HG03378 (cell line): ENCODE results near the gene MAML3.

Experiments
- ATAC-seq: cut with Tn5 transposase; IDR thresholded peaks from one replicate; pipeline ENCODE4 v1.9.1; 2021; ENCODE audit warnings: mild to moderate bottlenecking, moderate library complexity; ENCODE audit not compliant: unreplicated experiment

MAML3 gene

GRCh38 chr4:139934708-139935195 is 219.2 kb downstream of the MAML3 start:
- ATAC-seq, result no peak

GRCh38 chr4:139934057-139934707 is 219.8 kb downstream of the MAML3 start:
- no peak for ATAC-seq

- ATAC-seq, result no peak
Measured at GRCh38 chr4:139933541-139933940, 220.4 kb downstream of the MAML3 start.

DNA sequence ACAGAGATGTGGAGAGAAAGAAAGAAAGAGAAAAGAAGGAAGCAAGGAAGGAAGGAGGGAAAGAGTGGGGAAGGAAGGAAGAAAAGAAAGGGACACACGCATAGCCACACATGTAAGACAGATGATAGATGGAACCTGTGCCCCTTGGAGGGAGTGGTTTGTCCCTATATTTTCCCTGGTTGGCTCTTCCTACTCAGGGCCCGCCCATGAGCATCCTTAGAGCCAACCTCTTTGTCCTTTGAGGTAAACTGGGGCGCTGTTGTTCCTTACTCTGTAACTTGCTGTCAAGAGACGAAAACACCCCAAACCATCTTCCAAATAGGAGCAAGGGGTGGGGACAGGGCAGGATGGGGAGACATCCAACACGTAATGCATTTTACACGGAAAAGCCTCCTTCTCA is 220.9 kb downstream of the MAML3 start:
- no peak for ATAC-seq

GRCh38 chr4:139924782-139925181 is 229.2 kb downstream of the MAML3 start:
- no peak for ATAC-seq

GRCh38 chr4:139922406-139923024 is 231.5 kb downstream of the MAML3 start:
- no peak for ATAC-seq

GRCh38 chr4:139921429-139922184 is 232.4 kb downstream of the MAML3 start:
- no peak for ATAC-seq

DNA sequence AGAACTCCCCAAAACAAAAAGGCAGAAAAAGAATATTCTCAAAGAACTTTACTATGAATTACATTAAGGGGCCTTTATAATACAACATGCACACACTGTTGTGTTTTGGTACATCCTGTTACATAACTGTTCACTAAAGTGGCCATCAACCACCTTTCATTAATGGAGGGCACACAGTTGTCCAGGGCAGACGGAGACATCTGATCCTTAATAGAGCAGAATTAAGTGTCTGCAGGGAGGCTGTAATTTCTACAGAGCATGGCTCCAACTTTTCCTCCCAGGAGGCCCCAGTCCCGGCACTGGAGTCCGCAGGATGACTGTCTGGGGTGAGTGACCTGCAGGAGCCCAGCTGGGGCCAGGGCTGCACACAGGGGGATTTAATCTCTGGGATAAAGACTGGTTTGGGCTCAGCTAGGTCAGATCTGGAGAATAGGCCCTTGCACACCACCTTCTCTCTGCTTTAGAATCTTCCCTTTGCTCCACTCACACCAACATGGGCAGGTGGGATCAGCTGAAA is 233.4 kb downstream of the MAML3 start:
- ATAC-seq, result no peak

DNA sequence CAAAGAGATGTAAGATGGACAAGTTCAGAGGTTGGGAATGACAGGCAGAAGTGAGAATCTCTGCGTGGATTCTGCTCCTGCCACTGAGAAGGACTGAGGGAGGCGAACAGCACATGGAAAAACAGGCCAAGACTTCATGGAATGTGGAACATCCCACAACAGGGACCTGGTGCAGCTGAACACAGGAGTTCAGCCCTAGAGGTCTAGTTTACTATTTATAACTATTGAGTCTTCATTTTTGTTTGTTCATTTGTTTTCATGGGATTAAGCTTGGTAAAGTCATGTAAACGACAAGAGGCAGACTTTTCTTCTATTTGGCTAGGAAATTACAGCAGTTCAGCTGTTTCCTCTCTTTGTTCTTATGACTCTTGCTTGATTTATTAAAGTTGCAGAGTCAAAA is 234.5 kb downstream of the MAML3 start:
- no peak for ATAC-seq

DNA sequence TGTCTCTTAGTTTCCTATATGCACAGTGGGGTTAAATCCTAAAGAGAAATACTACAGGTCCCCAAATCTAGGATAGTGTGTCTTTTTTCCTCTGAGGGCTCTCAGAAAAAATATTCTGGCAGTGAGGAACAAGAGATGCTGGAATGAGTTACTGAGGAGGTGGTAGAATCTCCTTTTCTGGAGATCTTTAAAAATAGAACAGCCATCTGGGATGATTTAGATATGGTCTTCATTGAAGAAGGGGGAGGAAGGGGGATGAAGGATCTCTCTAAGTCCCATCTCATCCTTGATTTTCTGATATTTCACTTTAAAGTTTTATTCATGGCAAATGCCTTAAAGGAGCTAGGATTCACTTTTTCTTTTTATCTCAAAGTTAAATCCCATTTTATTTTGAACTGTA is 235.0 kb downstream of the MAML3 start:
- no peak for ATAC-seq

DNA sequence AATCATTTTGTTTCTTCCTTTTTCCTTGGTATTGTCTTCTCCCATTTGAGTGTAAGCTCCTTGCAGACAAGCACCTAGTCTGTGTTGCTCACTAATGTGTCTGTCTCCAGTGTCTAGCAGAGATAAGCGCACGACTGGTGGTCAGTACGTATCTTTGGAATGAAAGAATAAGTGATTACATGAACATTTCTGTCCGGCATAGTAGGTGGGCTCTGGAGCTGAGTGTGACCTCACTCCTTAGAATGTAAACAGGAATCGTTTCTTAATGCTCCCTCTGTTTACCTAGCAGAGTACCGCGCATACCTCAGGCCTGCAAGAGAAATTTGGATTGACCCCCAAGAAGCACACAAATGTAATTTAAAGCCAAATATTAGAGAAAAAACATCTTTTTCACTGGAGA is 235.4 kb downstream of the MAML3 start:
- no peak for ATAC-seq

DNA sequence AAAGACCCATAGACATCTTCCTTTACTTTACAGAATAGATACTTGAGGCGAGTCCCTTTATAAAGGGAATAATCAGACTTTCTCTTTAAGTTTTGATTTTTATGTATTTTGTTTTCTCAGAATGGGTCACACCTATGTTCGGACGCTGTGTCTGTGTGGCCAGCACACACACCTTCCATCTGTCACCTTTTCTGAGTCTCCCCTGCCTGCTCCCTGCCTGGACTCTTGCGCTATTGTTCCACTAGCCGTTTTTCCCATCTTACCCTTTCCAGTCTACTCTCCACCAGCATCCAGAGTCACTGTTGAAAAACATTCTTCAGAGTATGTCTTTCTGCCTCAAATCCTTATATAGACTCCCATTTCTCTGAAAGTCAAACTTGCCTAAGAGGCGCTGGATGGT is 236.1 kb downstream of the MAML3 start:
- no peak for ATAC-seq

- no peak for ATAC-seq
Measured at GRCh38 chr4:139916041-139916440, 237.9 kb downstream of the MAML3 start.

DNA sequence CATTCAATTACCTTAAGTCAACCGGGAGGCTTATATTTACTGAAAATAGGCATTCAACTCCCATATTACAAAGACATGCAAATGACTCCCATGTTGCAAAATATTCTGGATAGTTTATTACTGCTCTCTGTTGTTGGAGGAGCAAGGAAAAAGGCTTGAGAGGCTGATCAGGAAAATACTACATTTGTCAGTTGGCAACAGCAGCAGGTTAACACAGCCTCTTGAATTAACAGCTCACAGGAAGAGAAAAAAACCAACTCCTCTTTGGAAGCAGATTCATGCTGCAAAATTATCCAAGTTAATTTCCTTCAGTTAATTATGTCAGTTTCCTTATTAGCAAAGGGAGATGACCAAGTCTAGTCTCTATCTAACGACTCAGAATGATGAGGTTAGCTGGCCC is 238.9 kb downstream of the MAML3 start:
- ATAC-seq, result no peak

DNA sequence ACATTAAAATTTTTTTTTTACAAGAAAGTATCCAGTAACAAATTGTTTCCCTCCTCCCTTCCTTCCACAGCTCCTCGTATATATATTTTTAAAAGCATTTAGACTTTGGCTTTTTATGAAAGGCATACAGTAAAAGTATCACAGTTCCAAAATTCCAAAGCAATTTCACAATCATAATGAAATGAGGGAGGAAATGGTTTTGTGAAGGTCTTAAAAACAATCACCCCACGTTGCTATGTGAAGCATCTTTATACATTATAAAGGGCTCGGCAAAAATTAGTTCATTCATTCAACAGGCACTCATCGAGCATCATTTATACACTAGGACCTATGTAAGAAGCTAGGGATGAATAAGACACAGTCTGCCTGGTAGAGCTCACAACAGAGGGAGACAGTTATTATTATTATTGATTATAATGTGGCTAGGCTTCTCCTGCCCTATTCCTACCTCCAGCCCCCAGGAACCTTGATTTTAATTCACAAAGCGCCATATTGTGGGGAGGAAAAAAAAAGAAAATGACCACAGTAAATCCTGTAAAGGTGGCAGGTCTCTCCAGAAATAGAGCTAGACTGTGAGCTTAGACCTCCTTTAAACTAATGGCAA is 239.9 kb downstream of the MAML3 start:
- no peak for ATAC-seq

- ATAC-seq, result no peak
Measured at GRCh38 chr4:139913398-139913990, 240.5 kb downstream of the MAML3 start.

GRCh38 chr4:139912445-139912844 is 241.5 kb downstream of the MAML3 start:
- no peak for ATAC-seq

- ATAC-seq, result no peak
Measured at GRCh38 chr4:139910106-139910505, 243.9 kb downstream of the MAML3 start.

GRCh38 chr4:139908636-139909437 is 245.1 kb downstream of the MAML3 start:
- ATAC-seq, result no peak
